GM19438 (cell line): Measurements from ENCODE around the gene PPAN.

ENCODE experiments used
- ATAC-seq: cut with Tn5 transposase; IDR thresholded peaks from one replicate; pipeline ENCODE4 v1.9.1; 2021; ENCODE audit warnings: low read depth; ENCODE audit not compliant: unreplicated experiment

Gene PPAN

DNA sequence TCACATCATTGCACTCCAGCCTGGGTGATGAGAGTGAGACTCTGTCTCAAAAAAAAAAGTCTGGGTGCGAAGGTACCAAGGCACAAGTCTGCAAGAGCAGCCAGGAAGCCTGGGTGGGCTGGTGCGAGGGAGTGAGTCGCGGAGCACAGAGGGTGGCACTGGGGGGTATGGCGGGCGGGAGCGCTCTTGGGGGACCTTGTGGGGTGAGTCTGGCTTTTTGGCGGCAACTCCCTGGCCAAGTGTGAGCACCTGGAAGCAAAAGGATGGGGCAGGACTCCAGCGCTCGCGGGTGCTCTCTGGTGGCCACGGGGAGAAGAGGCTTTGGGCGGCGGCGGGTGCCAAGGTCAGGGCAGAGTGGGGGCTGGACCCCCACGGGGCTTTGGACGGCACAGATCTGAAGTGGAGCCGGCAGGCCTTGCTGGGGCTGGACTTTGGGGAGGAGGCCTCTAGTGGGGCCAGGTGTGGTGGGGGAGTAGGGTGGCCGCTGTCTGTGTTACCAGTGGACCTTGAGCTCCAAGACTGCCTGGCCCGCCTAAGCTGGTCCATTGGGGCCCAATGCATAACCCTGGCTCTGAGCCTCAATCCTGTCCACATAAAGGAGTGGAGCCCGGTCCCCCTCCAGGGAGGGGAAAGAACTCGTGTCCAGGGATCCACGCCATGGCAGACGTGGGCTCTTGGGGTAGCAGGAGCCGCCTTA is 6.9 kb downstream of the PPAN start:
- no peak for ATAC-seq

DNA sequence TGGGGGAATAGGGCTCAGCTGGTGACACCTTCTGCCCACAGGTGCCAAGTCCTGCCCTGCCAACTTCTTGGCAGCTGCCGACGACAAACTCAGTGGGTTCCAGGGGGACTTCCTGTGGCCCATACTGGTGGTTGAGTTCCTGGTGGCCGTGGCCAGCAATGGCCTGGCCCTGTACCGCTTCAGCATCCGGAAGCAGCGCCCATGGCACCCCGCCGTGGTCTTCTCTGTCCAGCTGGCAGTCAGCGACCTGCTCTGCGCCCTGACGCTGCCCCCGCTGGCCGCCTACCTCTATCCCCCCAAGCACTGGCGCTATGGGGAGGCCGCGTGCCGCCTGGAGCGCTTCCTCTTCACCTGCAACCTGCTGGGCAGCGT is 7.4 kb downstream of the PPAN start:
- no peak for ATAC-seq

GRCh38 chr19:10113964-10114650 is 7.9 kb downstream of the PPAN start:
- ATAC-seq: no peak

DNA sequence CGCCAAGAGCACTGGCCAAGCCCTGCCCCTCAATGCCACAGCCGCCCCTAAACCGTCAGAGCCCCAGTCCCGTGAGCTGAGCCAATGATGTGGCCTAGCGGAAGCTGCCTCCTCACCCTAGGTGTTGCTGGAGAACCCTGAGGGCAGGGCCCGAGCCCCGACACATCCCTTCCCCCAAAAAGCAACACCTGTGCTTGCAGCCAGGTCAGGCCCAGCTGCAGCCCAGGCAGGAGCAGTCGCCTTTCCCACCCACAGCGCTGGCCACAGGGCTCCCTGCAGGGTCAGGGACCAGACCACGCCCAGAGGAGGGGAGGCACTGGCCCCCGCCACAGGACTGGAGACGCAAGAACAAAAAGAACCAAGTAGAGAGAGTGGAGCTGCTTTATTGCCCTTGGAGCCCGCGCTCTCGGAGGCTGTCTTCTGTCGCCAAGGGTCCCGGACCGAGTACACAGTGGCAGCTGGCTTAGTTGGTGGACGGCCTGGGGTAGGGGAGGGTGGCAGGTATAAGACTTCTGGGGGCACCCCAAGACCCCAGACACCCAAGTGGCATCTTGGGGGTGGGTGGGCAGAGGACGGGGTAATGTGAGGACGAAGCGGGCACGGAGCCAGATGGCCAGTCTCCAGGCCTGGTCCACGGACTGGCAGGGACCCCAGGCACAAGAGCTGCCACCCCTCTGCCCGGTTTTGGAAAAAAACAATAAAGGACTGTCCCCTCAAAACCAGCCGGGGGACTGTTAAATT is 8.7 kb downstream of the PPAN start:
- no peak for ATAC-seq

- no peak for ATAC-seq
Observed at GRCh38 chr19:10115392-10116084, 9.4 kb downstream of the PPAN start.

GRCh38 chr19:10116085-10116865 is 10.1 kb downstream of the PPAN start:
- no peak for ATAC-seq

- ATAC-seq: no peak
Observed at GRCh38 chr19:10116866-10117616, 10.9 kb downstream of the PPAN start.

DNA sequence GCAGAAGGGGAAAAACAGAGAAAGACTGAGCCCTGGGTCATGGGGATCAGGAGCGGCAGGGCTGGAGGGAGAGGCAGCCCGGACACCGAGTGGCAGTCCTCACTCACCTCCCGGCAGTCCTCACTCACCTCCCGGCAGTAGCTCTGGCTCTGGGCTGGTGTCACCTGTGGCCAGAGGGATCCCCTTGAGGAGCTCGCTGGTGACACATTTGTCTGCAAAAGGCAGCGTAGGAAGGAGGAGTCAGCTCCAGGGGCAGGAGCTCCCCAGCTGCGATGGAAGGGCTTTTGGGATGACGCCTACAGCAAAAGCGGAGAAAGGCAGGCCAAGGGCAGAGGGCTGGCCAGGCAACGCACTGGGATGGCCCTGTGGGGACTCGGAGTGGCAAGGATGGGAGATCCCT is 12.8 kb downstream of the PPAN start:
- ATAC-seq: no peak

- ATAC-seq: no peak
Observed at GRCh38 chr19:10120538-10121189, 14.5 kb downstream of the PPAN start.

- ATAC-seq: no peak
Observed at GRCh38 chr19:10122045-10122444, 15.9 kb downstream of the PPAN start.

DNA sequence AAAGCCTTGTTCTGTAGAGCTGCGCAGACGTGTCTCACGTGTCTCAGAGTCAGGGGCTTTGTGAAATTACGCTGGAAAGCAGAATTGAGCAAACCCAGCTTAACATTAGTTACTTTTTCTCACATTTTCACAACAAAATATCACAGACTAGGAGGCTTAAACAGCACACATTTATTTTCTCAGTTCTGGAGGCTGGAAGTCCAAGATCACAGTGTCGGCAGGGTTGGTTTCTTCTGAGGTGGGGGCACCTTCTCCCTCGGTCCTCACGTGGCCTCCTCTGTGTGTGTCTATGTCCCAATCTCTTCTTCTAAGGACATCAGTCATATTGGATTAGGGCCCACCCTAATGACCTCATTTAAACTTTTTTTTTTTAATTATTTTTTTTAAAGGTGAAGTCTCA is 18.3 kb downstream of the PPAN start:
- ATAC-seq: no peak

DNA sequence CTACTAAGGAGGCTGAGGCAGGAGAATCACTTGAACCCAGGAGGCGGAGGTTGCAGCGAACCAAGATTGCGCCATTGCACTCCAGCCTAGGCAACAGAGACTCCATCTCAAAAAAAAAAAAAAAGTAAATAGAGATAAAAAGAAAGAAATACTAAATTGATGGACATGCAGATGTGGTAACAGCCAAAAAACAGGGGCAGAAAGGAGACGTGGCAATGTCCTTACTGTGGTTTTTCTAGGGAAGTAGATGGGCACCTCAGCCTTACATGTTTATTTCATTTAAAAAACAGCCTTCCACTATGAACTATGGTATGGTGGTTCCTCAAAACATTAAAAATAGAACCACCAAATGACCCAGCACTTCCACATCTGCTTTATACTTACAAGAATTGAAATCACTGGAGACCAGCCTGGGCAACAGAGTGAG is 20.1 kb downstream of the PPAN start:
- no peak for ATAC-seq

GRCh38 chr19:10132905-10133304 is 26.7 kb downstream of the PPAN start:
- ATAC-seq: no peak

- no peak for ATAC-seq
Observed at GRCh38 chr19:10133596-10133995, 27.4 kb downstream of the PPAN start.

DNA sequence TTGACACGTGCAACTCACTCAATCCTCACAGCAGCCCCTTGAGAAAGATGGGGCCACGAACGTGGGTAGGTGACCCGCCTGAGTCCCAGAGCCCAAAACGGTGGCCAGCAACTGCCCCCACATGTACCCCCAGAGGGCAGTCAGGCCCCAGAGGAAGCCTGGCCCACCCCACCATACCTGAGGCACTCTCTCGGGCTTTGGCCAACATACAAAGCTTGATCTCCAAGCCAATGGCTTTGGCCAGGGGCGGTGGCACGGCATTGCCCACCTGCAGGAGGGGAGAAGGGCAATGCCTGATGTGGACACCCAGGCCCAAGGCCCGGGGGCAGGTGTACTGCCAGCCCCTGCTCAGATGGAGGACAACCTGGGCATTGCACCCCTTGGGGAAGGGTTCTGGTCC is 27.9 kb downstream of the PPAN start:
- no peak for ATAC-seq

DNA sequence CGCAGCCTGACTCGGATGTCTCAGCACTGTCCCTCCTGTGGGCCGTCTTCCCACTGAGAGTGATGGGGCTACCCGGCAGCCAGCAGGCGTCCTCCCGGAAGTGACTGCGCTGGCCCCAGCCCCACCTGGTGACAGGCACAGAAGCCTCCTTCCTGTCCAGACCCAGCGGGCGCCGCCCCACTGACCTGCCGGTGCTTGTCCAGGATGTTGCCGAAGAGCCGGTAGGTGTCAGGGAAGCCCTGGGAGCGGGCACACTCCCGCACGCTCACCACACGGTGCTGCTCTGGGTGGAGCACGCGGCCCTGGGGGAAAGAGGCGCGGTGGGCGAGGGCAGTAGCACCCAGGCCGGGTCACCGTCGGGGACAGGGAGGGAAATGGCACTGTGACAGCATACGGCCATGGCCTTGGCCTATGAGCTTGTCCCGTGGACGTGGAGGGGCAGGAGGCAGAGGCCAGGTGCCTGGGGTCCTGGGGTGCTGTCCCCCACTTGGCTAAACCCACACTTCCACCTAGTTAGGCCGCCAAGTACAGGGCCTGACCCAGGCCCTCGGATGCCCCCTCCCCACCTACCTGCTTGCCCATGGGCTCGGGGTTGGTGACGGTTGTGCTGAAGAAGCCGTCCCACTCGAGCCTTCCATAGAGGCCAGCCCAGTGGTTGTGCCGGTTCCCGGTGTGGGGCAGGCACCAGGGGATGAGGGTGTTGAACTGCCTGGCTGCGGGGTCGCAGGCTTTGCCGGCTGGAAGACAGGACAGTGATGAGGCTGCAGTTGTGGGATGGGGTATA is 29.6 kb downstream of the PPAN start:
- no peak for ATAC-seq

DNA sequence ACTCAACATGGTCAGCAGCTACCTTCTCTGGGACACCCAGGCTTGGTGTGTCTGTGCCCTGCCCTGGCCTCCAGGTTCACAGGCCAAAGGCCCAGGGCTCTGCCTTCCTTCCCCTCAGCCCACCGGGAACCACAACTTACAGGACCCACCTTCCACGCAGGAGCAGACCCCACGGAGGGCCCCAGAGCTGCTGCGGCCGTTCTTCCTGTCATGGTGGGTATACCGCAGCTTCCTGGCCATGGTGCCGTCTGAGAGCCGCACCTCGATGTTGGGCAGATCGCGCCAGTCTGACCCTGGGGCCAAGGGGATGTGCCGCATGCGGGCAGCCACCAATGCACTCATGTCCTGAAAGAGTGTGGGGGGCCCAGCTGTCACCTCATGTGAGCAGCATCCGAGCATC is 30.8 kb downstream of the PPAN start:
- no peak for ATAC-seq
